GM12878 (cell line): ENCODE measurements around the gene GLRX5. TPM values are rescaled to one million over a fixed set of nuclear protein-coding genes. Genes with fewer than 3 reads are reported as not detected.

Experiments used
- ATAC-seq: fragments of 200-7000 bp; cut with Tn5 transposase; 3 replicates; pipeline ENCODE4 v1.9.1; 2020; ENCODE audit warnings: mild to moderate bottlenecking, moderate library complexity
- BruUV-seq: library from RNA; stranded (reverse); fragments of 400-500 nt; replicated peaks from 2 replicates; lab custom pipeline; 2021; lab: Mats Ljungman, UMichigan
- CTCF ChIA-PET: fragments of 300-600 bp; sonication (Branson Sonifier 250); formaldehyde crosslinking; extraction: SDS; loops from one replicate; lab custom pipeline; 2021; ENCODE audit warnings: inconsistent platforms; lab: Yijun Ruan, JAX
- POLR2A ChIA-PET: fragments of 350-600 bp; formaldehyde crosslinking; extraction: SDS; loops from one replicate; lab custom pipeline; 2021; ENCODE audit warnings: inconsistent platforms; lab: Charles Lee
- RAD21 ChIA-PET: fragments of 300-600 bp; sonication (Branson Sonifier 250); formaldehyde crosslinking; loops from one replicate; lab custom pipeline; 2023; ENCODE audit warnings: antibody characterized with exemption; ENCODE audit not compliant: unreplicated experiment; lab: Charles Lee
- SMC1A ChIA-PET: fragments of 300-600 bp; sonication (Branson Sonifier 250); formaldehyde crosslinking; loops from one replicate; lab custom pipeline; 2023; ENCODE audit not compliant: unreplicated experiment, uncharacterized antibody; lab: Charles Lee
- DNase-seq: peaks from one replicate; pipeline ENCODE4 v3.0.0-alpha.2; 2011; ENCODE audit warnings: low read depth, low spot score
- FAIRE-seq: peaks from 3 replicates; lab custom pipeline; 2011; peaks lifted over from hg19 to GRCh38; lab: Jason Lieb, UNC
- H2AFZ ChIP-seq: 2 replicates; pipeline ENCODE4 v1.6.0; 2011; ENCODE audit warnings: low read depth, low read length, control low read depth; ENCODE audit not compliant: control insufficient read depth
- H3K27ac ChIP-seq: 2 replicates; pipeline ENCODE4 v1.5.1; 2011; ENCODE audit warnings: control low read depth; ENCODE audit not compliant: control insufficient read depth, insufficient read depth
- H3K27me3 ChIP-seq, 2 experiments: replicated peaks in 1 of 2; 2 replicates each; pipeline versions ENCODE4 v1.6.0 to v1.6.1; 2011; ENCODE audit warnings: low read length in 1 of 2; ENCODE audit not compliant: control insufficient read depth in 2 of 2, insufficient read depth in 2 of 2
- H3K36me3 ChIP-seq, 2 experiments: 2 replicates each; pipeline ENCODE4 v1.5.1; 2011; ENCODE audit warnings: low read length in 1 of 2; ENCODE audit not compliant: control insufficient read depth in 2 of 2, insufficient read depth in 2 of 2
- H3K4me1 ChIP-seq: 2 replicates; pipeline ENCODE4 v1.6.1; 2011; ENCODE audit warnings: mild to moderate bottlenecking, low read length, moderate library complexity, mixed read lengths; ENCODE audit not compliant: control insufficient read depth, insufficient read depth
- H3K4me2 ChIP-seq: 2 replicates; pipeline ENCODE4 v1.6.0; 2011; ENCODE audit warnings: control low read depth; ENCODE audit not compliant: control insufficient read depth, insufficient read depth
- H3K4me3 ChIP-seq: fragments of 200-600 bp; sonication (generic); 2 replicates; pipeline ENCODE4 v1.5.1; 2016
- H3K79me2 ChIP-seq: 2 replicates; pipeline ENCODE4 v1.6.0; 2011; ENCODE audit warnings: low read length; ENCODE audit not compliant: control insufficient read depth, insufficient read depth
- H3K9ac ChIP-seq: 2 replicates; pipeline ENCODE4 v1.8.0; 2011; ENCODE audit warnings: low read length, control low read depth, mixed read lengths; ENCODE audit not compliant: control insufficient read depth, insufficient read depth
- H3K9me3 ChIP-seq: replicated peaks from 3 replicates; pipeline ENCODE4 v1.5.1; 2011; ENCODE audit warnings: mild to moderate bottlenecking, low read length; ENCODE audit not compliant: control insufficient read depth, insufficient read depth
- H4K20me1 ChIP-seq: 2 replicates; pipeline ENCODE4 v1.6.0; 2011; ENCODE audit not compliant: control insufficient read depth, insufficient read depth
- FOXM1 ChIP-seq: IDR thresholded peaks from 2 replicates; pipeline ENCODE4 v1.6.1; 2012; ENCODE audit warnings: low read depth, mild to moderate bottlenecking, inconsistent platforms, low read length, moderate library complexity
- IKZF1 ChIP-seq: fragments of 450-650 bp; conservative IDR thresholded peaks from 2 replicates; pipeline ENCODE4 v1.6.1; 2017; ENCODE audit warnings: antibody characterized with exemption, mild to moderate bottlenecking
- KLF5 ChIP-seq: fragments of 450-650 bp; IDR thresholded peaks from 2 replicates; pipeline ENCODE4 v1.6.1; 2014; ENCODE audit warnings: mild to moderate bottlenecking; ENCODE audit not compliant: partially characterized antibody
- MXI1 ChIP-seq: fragments of 150-350 bp; IDR thresholded peaks from 2 replicates; pipeline ENCODE4 v1.6.1; 2011; ENCODE audit warnings: low read depth, mild to moderate bottlenecking, inconsistent platforms, low read length, improper control_type of control experiment
- NR2C2 ChIP-seq: IDR thresholded peaks from 2 replicates; pipeline ENCODE4 v1.6.1; 2011; ENCODE audit warnings: borderline replicate concordance, low read depth; ENCODE audit not compliant: control insufficient read depth, insufficient read length
- RFX5 ChIP-seq: IDR thresholded peaks from 2 replicates; pipeline ENCODE4 v1.6.1; 2011; ENCODE audit warnings: low read depth, low read length, improper control_type of control experiment
- RUNX3 ChIP-seq: IDR thresholded peaks from 2 replicates; pipeline ENCODE4 v1.6.1; 2012; ENCODE audit warnings: low read length, inconsistent platforms
- SMARCA5 ChIP-seq: fragments of 450-650 bp; IDR thresholded peaks from 2 replicates; pipeline ENCODE4 v1.6.1; 2017; ENCODE audit warnings: mild to moderate bottlenecking
- SREBF1 ChIP-seq: IDR thresholded peaks from 2 replicates; pipeline ENCODE4 v1.6.1; 2012; ENCODE audit warnings: mild to moderate bottlenecking, low read length
- ZBTB40 ChIP-seq: fragments of 450-650 bp; IDR thresholded peaks from 2 replicates; pipeline ENCODE4 v1.6.1; 2016; ENCODE audit warnings: mild to moderate bottlenecking, moderate library complexity, borderline replicate concordance
- ZNF217 ChIP-seq: fragments of 450-650 bp; IDR thresholded peaks from 2 replicates; pipeline ENCODE4 v1.6.1; 2017; ENCODE audit warnings: antibody characterized with exemption, mild to moderate bottlenecking
- WGBS: methylation state at CpG from one replicate; pipeline ENCODE4 v1.1.6; 2016; ENCODE audit warnings: low lambda C conversion rate; ENCODE audit not compliant: insufficient replicate concordance, insufficient coverage; ENCODE audit errors: missing lambda C conversion rate; 5-methylcytosine and 5-hydroxymethylcytosine counted together
- in situ Hi-C: fragments of 300-500 bp; cut with MboI; formaldehyde crosslinking; loops from 9 replicates; pipeline ENCODE4 v1.14.3; 2018; ENCODE audit warnings: mixed read lengths
- intact Hi-C: fragments of 100-400 bp; cut with micrococcal nuclease; formaldehyde crosslinking; loops from one replicate; pipeline ENCODE4 v1.14.2; 2022; ENCODE audit not compliant: unreplicated experiment
- polyA plus RNA-seq, 11 experiments: library from polyadenylated mRNA; depleted of rRNA in 4 of 11; unstranded in 6 of 11; stranded (reverse) in 5 of 11; fragments of >200 nt; fragmentation: Nextera tagmentation in 4 of 11; fragmentation: Illumina TruSeq in 1 of 11; extraction: Ambion mirVana in 4 of 11; extraction: Trizol in 1 of 11; gene quantifications; 1 replicate in 1 of 11; 2 replicates in 10 of 11; pipeline versions ENCODE4 v1.2.1 to v1.2.3, GENCODE V29; 2011 to 2016; ENCODE audit warnings: inconsistent platforms in 2 of 11, missing spikeins in 2 of 11, low read depth in 1 of 11
- total RNA-seq, 4 experiments: library from RNA; depleted of rRNA in 3 of 4; stranded (reverse); fragments of >200 nt in 3 of 4; fragmentation: Illumina TruSeq in 1 of 4; extraction: Trizol in 1 of 4; gene quantifications; 2 replicates each; pipeline versions ENCODE4 v1.2.1 to v1.2.3, GENCODE V29; 2013 to 2021

The GLRX5 gene
- total and polyA plus RNA-seq, 10 of the 15 experiments (the other 5 are each of a cell fraction or from before 2014, with no cell fraction given): 12.8 to 139 (median 55.4) TPM

DNA sequence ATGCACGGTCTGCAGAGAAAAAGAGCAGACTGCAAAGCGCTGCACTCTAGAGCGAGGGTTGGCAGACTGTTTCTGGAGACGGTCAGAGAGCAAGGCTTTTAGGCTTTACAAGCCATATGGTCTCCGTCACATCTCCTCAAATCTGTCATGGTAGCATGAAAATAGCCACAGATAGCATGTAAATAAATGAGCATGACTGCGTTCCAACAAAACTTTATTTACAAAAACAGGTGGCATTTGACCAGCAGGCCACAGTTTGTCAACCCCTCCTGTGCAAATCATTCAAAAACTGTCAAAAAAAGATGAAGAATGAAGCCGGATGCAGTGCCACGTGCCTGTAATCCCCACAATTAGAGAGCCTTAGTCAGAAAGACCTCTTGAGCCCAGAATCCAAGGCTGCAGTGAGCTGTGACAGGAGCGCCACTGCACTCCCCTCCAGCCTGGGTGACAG lies 37.3 kb upstream of the GLRX5 start (continued):
- TF ChIP-seq ZBTB40 (peak; percentile 94), RUNX3 (peak; percentile 55), MXI1 (peak; percentile 64; the same call in 1 of the 2 replicates)

DNA sequence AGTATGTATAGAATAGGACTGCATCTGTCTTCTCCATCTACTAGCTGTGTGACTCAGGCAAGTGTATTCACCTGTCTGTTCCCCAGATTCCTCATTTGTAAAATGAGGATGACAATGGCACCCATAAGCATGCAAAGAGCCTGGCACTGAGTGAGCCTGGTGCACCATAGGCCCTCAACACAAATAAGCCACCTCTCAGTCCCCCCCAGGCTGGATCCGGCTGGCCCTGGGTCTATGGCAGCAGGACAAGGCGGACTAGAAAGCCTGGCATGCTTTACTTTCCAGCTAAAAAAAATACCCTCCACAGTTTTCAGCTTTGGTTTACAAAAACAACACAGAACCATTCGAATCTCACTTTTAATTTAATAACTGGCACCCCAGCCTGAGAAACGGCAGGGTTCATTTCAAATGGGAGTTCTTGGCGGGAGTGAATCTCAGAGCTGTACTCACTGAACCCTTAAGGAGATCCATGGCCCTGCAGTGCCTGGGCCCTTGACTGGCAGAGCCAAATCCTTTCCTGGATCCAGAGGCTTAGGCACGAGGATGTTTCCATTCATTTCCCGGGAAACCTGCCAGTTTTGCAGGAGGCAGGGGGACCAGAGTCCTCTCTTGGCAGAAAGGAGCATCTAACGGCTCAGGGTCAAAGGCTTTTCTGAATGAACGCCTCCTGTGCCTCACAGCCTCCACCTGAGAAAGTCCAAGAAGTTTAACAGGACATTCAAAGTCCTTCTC lies 36.1 kb upstream of the GLRX5 start:
- Histone ChIP-seq H3K36me3 (peaks cover 9 to 19% of the 10 kb centered on the region in 2 experiments), H3K4me3 (no peak overlapping the region)
- ATAC-seq: no peak
- POLR2A ChIA-PET: interaction anchor here (0.6 to 17.4 kb wide), 3 partner anchors 10 to 19 kb away, joined by 3 to 276 read pairs (median 4); partner anchors contain the start of gene SYNE3
- TF ChIP-seq FOXM1: no peak
- TF ChIP-seq IKZF1: no peak
- TF ChIP-seq KLF5: no peak
- no peak for TF ChIP-seq NR2C2
- TF ChIP-seq ZNF217: no peak
- no peak for TF ChIP-seq SREBF1
- TF ChIP-seq RFX5: no peak
- TF ChIP-seq SMARCA5: no peak
- TF ChIP-seq, all 136 proteins: peak for 0
- H4K20me1 ChIP-seq: no peaks in the 10 kb centered on the region
- CTCF ChIA-PET: interaction anchor here (1.1 to 3.3 kb wide), 4 partner anchors 14 to 29 kb away, joined by 4 to 15 read pairs (median 6); no protein-coding TSS in a partner anchor
- no peak overlapping the region for H2AFZ ChIP-seq
- peaks cover 88% of the 10 kb centered on the region for H3K79me2 ChIP-seq
- H3K4me1 ChIP-seq: peaks cover 89% of the 10 kb centered on the region
- peak overlapping the region; percentile 21 for H3K27ac ChIP-seq
- RAD21 ChIA-PET: interaction anchor here (1.0 to 4.3 kb wide), 3 partner anchors 17 to 51 kb away, joined by 3 to 17 read pairs (median 5); partner anchors contain the start of gene SYNE3
- 70% methylated on average over 9 of the region's 9 CpGs for WGBS
- no peaks in the 10 kb centered on the region for H3K9me3 ChIP-seq
- no TSS peak for BruUV-seq
- H3K9ac ChIP-seq: no peak overlapping the region
- DNase-seq (no peak), FAIRE-seq (no peak)
- SMC1A ChIA-PET: interaction anchor here (0.8 to 8.2 kb wide), 5 partner anchors 16 to 56 kb away, joined by 3 to 69 read pairs (median 3); no protein-coding TSS in a partner anchor
- in situ Hi-C loops (no loop called here), intact Hi-C loops (loop anchor here (5.0 kb wide), 1 partner anchor 34 kb away; no protein-coding TSS in a partner anchor)
- H3K4me2 ChIP-seq: peak overlapping the region; percentile 69
- H3K27me3 ChIP-seq: no peaks in the 10 kb centered on the region
